Colonic mucosa (tissue), 4 donors: Measurements from ENCODE around the gene MARCHF7. TPM values are rescaled to one million over a fixed set of nuclear protein-coding genes. Genes with fewer than 3 reads are reported as not detected.
A peak's percentile ranks its signal among the peaks of the same experiment; 100 is the strongest.
"Not testable (repeated sequence)": the region's sequence is repeated elsewhere in the genome, so short reads cannot be mapped to it uniquely, and the experiment has no call there.

ENCODE experiments used
- DNase-seq: peaks from one replicate; pipeline ENCODE4 v3.0.0-alpha.2; 2020
- H3K27ac ChIP-seq: fragments of 200-600 bp; one replicate; pipeline ENCODE4 v1.8.0; 2021
- H3K27me3 ChIP-seq: fragments of 200-600 bp; one replicate; pipeline ENCODE4 v1.8.0; 2021
- H3K36me3 ChIP-seq: fragments of 200-600 bp; one replicate; pipeline ENCODE4 v1.8.0; 2021
- H3K4me1 ChIP-seq: fragments of 200-600 bp; one replicate; pipeline ENCODE4 v1.8.0; 2021; ENCODE audit warnings: mild to moderate bottlenecking
- H3K4me3 ChIP-seq: fragments of 200-600 bp; one replicate; pipeline ENCODE4 v1.8.0; 2021
- H3K9ac ChIP-seq, 2 donors: one replicate each; pipeline ENCODE4 v1.7.0; 2013; ENCODE audit warnings: control low read depth in 2 of 2, low read depth in 2 of 2, low read length in 2 of 2
- H3K9me3 ChIP-seq: fragments of 200-600 bp; one replicate; pipeline ENCODE4 v1.8.0; 2021
- CTCF ChIP-seq: fragments of 200-600 bp; IDR thresholded peaks from one replicate; pipeline ENCODE4 v1.8.0; 2022; ENCODE audit warnings: antibody characterized with exemption, mild to moderate bottlenecking
- intact Hi-C: fragments of 100-400 bp; cut with DNase I; formaldehyde crosslinking; loops from one replicate; pipeline ENCODE4 v1.14.1; 2022
- total RNA-seq, 2 donors: library from RNA; stranded (reverse); fragmentation: NEBNext Ultra II Directional in 1 of 2; extraction: Animal tissue kit (Norgen Biotek cat#: 25700) in 1 of 2; gene quantifications; one replicate each; pipeline ENCODE4 v1.2.1, GENCODE V29; 2021
- donor health status: healthy.
- donor health status: DM: no; HTN: no; CAD: no.
- donor health status: DM: no; HTN: no; CAD: no.

MARCHF7 gene
- total RNA-seq, result 10 to 100 TPM; 39.8 to 75.1 TPM

- peak; percentile 98 for DNase-seq
- peak; percentile 18 for TF ChIP-seq CTCF
- Histone ChIP-seq H3K36me3 (no peaks in the 10 kb centered on the region), H3K4me1 (peaks cover 8% of the 10 kb centered on the region), H3K27ac (peak within 1 kb of the TSS; percentile 97), H3K27me3 (no peaks in the 10 kb centered on the region), H3K9me3 (no peaks in the 10 kb centered on the region), H3K4me3 (peak within 1 kb of the TSS; percentile 91), H3K9ac (peak within 1 kb of the TSS; percentile 99 to 100)
- intact Hi-C loops, result loop anchor here (10.0 kb wide), 1 partner anchor 158 kb away; no protein-coding TSS in a partner anchor
Measured at GRCh38 chr2:159712143-159712928, at the start of gene MARCHF7. Gene MARCHF7, plus strand, starts transcription at chr2:159712506. Its CDS starts 16,517 bp downstream, at chr2:159729023.

- H3K27ac ChIP-seq, H3K4me1 ChIP-seq, H3K4me3 ChIP-seq, intact Hi-C loops, H3K27me3 ChIP-seq, H3K36me3 ChIP-seq, H3K9me3 ChIP-seq, DNase-seq, H3K9ac ChIP-seq: not testable (repeated sequence)
Measured at GRCh38 chr2:159667423-159667822, 44.9 kb upstream of the MARCHF7 start.

GRCh38 chr2:159671047-159671446 is 41.3 kb upstream of the MARCHF7 start:
- Histone ChIP-seq H3K4me3 (no peak overlapping the region), H3K27ac (no peak overlapping the region), H3K9ac (no peak overlapping the region), H3K9me3 (no peaks in the 10 kb centered on the region), H3K36me3 (no peaks in the 10 kb centered on the region), H3K4me1 (no peaks in the 10 kb centered on the region), H3K27me3 (no peaks in the 10 kb centered on the region)
- intact Hi-C loops, result no loop called here
- DNase-seq, result no peak
- no peak for TF ChIP-seq CTCF

- intact Hi-C loops, result no loop called here
- H3K36me3 ChIP-seq, result no peaks in the 10 kb centered on the region
- H3K9ac ChIP-seq, result no peak overlapping the region
- no peak overlapping the region for H3K4me3 ChIP-seq
- no peak for TF ChIP-seq CTCF
- H3K4me1 ChIP-seq, result no peaks in the 10 kb centered on the region
- H3K27me3 ChIP-seq, result no peaks in the 10 kb centered on the region
- no peak overlapping the region for H3K27ac ChIP-seq
- no peak for DNase-seq
- no peaks in the 10 kb centered on the region for H3K9me3 ChIP-seq
Measured at GRCh38 chr2:159677654-159678053, 34.7 kb upstream of the MARCHF7 start.

- no peaks in the 10 kb centered on the region for H3K36me3 ChIP-seq
- H3K9me3 ChIP-seq, result no peaks in the 10 kb centered on the region
- TF ChIP-seq CTCF, result no peak
- no peak overlapping the region for H3K4me3 ChIP-seq
- H3K4me1 ChIP-seq, result no peaks in the 10 kb centered on the region
- H3K27ac ChIP-seq, result no peak overlapping the region
- no peak overlapping the region for H3K9ac ChIP-seq
- no peak for DNase-seq
- intact Hi-C loops, result no loop called here
- H3K27me3 ChIP-seq, result no peaks in the 10 kb centered on the region
Measured at GRCh38 chr2:159680692-159681091, 31.6 kb upstream of the MARCHF7 start.

- Histone ChIP-seq H3K9me3 (no peaks in the 10 kb centered on the region), H3K27ac (no peak overlapping the region), H3K4me3 (no peak overlapping the region), H3K27me3 (no peaks in the 10 kb centered on the region), H3K9ac (no peak overlapping the region), H3K36me3 (no peaks in the 10 kb centered on the region), H3K4me1 (no peaks in the 10 kb centered on the region)
- intact Hi-C loops, result no loop called here
- no peak for TF ChIP-seq CTCF
- DNase-seq, result no peak
Measured at GRCh38 chr2:159683817-159684216, 28.5 kb upstream of the MARCHF7 start.
